ENCODE results near the gene DNAH2. TPM values are rescaled to one million over a fixed set of nuclear protein-coding genes. Genes with fewer than 3 reads are reported as not detected.

DNAH2 gene
- total and polyA plus RNA-seq, 9 of the 15 experiments (the other 6 are each of a cell fraction or from before 2014, with no cell fraction given) = 0.03 TPM; not detected in 8

DNA sequence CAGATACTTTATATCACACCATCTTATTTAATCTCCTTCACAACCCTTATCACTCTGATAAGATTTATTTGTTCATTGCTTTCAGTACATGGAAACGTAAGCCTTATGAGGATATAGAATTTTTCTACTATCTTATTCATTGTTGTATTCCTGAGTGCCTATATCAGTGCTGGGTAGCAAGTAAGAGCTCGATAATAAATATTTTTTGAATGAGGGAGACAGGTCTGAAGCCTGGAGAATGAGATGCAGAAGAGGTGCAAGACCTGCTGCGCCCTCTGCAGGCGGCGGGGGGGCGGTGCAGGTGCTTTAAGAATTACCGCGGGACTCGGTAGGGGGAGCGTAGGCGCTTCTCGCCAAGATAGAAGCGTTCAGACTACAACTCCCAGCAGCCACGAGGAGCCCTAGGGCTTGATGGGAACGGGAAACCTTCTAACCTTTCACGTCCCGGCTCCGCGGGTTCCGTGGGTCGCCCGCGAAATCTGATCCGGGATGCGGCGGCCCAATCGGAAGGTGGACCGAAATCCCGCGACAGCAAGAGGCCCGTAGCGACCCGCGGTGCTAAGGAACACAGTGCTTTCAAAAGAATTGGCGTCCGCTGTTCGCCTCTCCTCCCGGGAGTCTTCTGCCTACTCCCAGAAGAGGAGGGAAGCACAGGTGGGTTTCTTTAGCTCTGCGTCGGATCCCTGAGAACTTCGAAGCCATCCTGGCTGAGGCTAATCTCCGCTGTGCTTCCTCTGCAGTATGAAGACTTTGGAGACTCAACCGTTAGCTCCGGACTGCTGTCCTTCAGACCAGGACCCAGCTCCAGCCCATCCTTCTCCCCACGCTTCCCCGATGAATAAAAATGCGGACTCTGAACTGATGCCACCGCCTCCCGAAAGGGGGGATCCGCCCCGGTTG lies 29.4 kb upstream of the DNAH2 start, which contains the start of gene WRAP53 (continued):
- TF ChIP-seq NRF1 (conservative IDR thresholded peaks at IDR 0.05 in 1 of 2, IDR thresholded peaks at IDR 0.05 in 1 of 2) (peak in 1 of 2 experiments; percentile 52; a peak in 3 of 4 replicates), CREM (IDR thresholded peaks at IDR 0.05; ENCODE audit: low read depth) (peak; percentile 72; the same call in 1 of the 2 replicates), ZNF668 (CRISPR knock-in tag; IDR thresholded peaks at IDR 0.05) (no peak), GATAD2A (IDR thresholded peaks at IDR 0.05) (no peak), SIN3A (IDR thresholded peaks at IDR 0.05; ENCODE audit: borderline replicate concordance in 2 of 2, control insufficient read depth in 1 of 2, low read depth in 2 of 2, low read length in 2 of 2) (0 out of 4 replicates have a peak, but pooled peaks have one; percentile 18 to 52), ZNF133 (CRISPR knock-in tag; IDR thresholded peaks at IDR 0.05) (no peak), MCM5 (IDR thresholded peaks at IDR 0.05; ENCODE audit: low read depth) (no peak), RFX1 (IDR thresholded peaks at IDR 0.05) (peak; percentile 70), RBM17 (IDR thresholded peaks at IDR 0.05; ENCODE audit: borderline replicate concordance, low read depth, low read length) (no peak), GABPB2 (CRISPR knock-in tag; conservative IDR thresholded peaks at IDR 0.05) (no peak), IRF2 (CRISPR knock-in tag; IDR thresholded peaks at IDR 0.05) (no peak), MXI1 (IDR thresholded peaks at IDR 0.05; ENCODE audit: low read depth, low read length) (no peak), SMARCC2 (IDR thresholded peaks at IDR 0.05; ENCODE audit: low read depth) (no peak), NR2C2 (CRISPR knock-in tag; IDR thresholded peaks at IDR 0.05) (peak; percentile 92), NR2C2 (tag; IDR thresholded peaks at IDR 0.05) (peak; percentile 98), TFAM (CRISPR knock-in tag; conservative IDR thresholded peaks at IDR 0.05) (no peak), PHF8 (IDR thresholded peaks at IDR 0.05; ENCODE audit: borderline replicate concordance, low read length) (peak; percentile 58; the same call in 1 of the 2 replicates), ESRRA (IDR thresholded peaks at IDR 0.05; ENCODE audit: borderline replicate concordance, low read depth) (peak; percentile 64), XRCC4 (IDR thresholded peaks at IDR 0.05; ENCODE audit: extremely low read depth, insufficient read depth, insufficient read length) (no peak)
- TF ChIP-seq, protein P1, sequence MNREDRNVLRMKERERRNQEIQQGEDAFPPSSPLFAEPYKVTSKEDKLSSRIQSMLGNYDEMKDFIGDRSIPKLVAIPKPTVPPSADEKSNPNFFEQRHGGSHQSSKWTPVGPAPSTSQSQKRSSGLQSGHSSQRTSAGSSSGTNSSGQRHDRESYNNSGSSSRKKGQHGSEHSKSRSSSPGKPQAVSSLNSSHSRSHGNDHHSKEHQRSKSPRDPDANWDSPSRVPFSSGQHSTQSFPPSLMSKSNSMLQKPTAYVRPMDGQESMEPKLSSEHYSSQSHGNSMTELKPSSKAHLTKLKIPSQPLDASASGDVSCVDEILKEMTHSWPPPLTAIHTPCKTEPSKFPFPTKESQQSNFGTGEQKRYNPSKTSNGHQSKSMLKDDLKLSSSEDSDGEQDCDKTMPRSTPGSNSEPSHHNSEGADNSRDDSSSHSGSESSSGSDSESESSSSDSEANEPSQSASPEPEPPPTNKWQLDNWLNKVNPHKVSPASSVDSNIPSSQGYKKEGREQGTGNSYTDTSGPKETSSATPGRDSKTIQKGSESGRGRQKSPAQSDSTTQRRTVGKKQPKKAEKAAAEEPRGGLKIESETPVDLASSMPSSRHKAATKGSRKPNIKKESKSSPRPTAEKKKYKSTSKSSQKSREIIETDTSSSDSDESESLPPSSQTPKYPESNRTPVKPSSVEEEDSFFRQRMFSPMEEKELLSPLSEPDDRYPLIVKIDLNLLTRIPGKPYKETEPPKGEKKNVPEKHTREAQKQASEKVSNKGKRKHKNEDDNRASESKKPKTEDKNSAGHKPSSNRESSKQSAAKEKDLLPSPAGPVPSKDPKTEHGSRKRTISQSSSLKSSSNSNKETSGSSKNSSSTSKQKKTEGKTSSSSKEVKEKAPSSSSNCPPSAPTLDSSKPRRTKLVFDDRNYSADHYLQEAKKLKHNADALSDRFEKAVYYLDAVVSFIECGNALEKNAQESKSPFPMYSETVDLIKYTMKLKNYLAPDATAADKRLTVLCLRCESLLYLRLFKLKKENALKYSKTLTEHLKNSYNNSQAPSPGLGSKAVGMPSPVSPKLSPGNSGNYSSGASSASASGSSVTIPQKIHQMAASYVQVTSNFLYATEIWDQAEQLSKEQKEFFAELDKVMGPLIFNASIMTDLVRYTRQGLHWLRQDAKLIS (CRISPR knock-in tag; IDR thresholded peaks at IDR 0.05) = no peak
- TF ChIP-seq, protein P2, sequence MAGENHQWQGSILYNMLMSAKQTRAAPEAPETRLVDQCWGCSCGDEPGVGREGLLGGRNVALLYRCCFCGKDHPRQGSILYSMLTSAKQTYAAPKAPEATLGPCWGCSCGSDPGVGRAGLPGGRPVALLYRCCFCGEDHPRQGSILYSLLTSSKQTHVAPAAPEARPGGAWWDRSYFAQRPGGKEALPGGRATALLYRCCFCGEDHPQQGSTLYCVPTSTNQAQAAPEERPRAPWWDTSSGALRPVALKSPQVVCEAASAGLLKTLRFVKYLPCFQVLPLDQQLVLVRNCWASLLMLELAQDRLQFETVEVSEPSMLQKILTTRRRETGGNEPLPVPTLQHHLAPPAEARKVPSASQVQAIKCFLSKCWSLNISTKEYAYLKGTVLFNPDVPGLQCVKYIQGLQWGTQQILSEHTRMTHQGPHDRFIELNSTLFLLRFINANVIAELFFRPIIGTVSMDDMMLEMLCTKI (IDR thresholded peaks at IDR 0.05; ENCODE audit: partially characterized antibody) = no peak
- TF ChIP-seq, protein P3, sequence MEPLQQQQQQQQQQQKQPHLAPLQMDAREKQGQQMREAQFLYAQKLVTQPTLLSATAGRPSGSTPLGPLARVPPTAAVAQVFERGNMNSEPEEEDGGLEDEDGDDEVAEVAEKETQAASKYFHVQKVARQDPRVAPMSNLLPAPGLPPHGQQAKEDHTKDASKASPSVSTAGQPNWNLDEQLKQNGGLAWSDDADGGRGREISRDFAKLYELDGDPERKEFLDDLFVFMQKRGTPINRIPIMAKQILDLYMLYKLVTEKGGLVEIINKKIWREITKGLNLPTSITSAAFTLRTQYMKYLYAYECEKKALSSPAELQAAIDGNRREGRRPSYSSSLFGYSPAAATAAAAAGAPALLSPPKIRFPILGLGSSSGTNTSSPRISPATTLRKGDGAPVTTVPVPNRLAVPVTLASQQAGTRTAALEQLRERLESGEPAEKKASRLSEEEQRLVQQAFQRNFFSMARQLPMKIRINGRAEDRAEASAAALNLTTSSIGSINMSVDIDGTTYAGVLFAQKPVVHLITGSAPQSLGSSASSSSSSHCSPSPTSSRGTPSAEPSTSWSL (CRISPR knock-in tag; IDR thresholded peaks at IDR 0.05; ENCODE audit: borderline replicate concordance) = no peak

Data from K562 (cell line).